HG03039 (cell line): ENCODE measurements around the gene SDF2L1.
"Not testable (repeated sequence)": the region's sequence is repeated elsewhere in the genome, so short reads cannot be mapped to it uniquely, and the experiment has no call there.

Experiments used
- ATAC-seq: cut with Tn5 transposase; IDR thresholded peaks from one replicate; pipeline ENCODE4 v1.9.1; 2021; ENCODE audit warnings: mild to moderate bottlenecking, moderate library complexity; ENCODE audit not compliant: unreplicated experiment

Gene SDF2L1

GRCh38 chr22:21659864-21660525, 17.9 kb downstream of the SDF2L1 start:
- no peak for ATAC-seq

- ATAC-seq = no peak
These were observed 18.8 kb downstream of the SDF2L1 start for GRCh38 chr22:21660904-21661303.

- no peak for ATAC-seq
These were observed 19.9 kb downstream of the SDF2L1 start for GRCh38 chr22:21661991-21662390.

- ATAC-seq = no peak
These were observed 21.6 kb downstream of the SDF2L1 start for GRCh38 chr22:21663738-21664137.

- no peak for ATAC-seq
These were observed 23.1 kb downstream of the SDF2L1 start for GRCh38 chr22:21665047-21665851.

GRCh38 chr22:21666786-21667185, 24.7 kb downstream of the SDF2L1 start:
- ATAC-seq = no peak

- ATAC-seq = no peak
These were observed 26.9 kb downstream of the SDF2L1 start for GRCh38 chr22:21669026-21669425.

GRCh38 chr22:21672107-21672629, 30.1 kb downstream of the SDF2L1 start:
- ATAC-seq = no peak

- ATAC-seq = no peak
These were observed 31.6 kb downstream of the SDF2L1 start for GRCh38 chr22:21673534-21674321.

- no peak for ATAC-seq
These were observed 32.6 kb downstream of the SDF2L1 start for GRCh38 chr22:21674638-21675245.

- ATAC-seq = no peak
These were observed 35.7 kb downstream of the SDF2L1 start for GRCh38 chr22:21677606-21678443.

- not testable (repeated sequence) for ATAC-seq
These were observed 36.7 kb downstream of the SDF2L1 start for GRCh38 chr22:21678842-21679241.

GRCh38 chr22:21679383-21679782, 37.3 kb downstream of the SDF2L1 start:
- no peak for ATAC-seq

- ATAC-seq = no peak
These were observed 38.9 kb downstream of the SDF2L1 start for GRCh38 chr22:21680830-21681565.

GRCh38 chr22:21681566-21682370, 39.7 kb downstream of the SDF2L1 start:
- ATAC-seq = no peak

GRCh38 chr22:21682385-21683175, 40.5 kb downstream of the SDF2L1 start:
- no peak for ATAC-seq

GRCh38 chr22:21683401-21683811, 41.3 kb downstream of the SDF2L1 start:
- no peak for ATAC-seq
